IMR-90 (cell line): ENCODE results near the gene CMSS1. TPM values are rescaled to one million over a fixed set of nuclear protein-coding genes. Genes with fewer than 3 reads are reported as not detected.

Experiments
- ATAC-seq: fragments of 200-7000 bp; cut with Tn5 transposase; 2 replicates; pipeline ENCODE4 v1.9.1; 2020; ENCODE audit warnings: low read depth, mild to moderate bottlenecking, moderate library complexity
- BruUV-seq: library from RNA; stranded (reverse); fragments of 400-500 nt; replicated peaks from 2 replicates; lab custom pipeline; 2021; lab: Mats Ljungman, UMichigan
- CTCF ChIA-PET: fragments of 300-600 bp; formaldehyde crosslinking; extraction: SDS; loops from one replicate; lab custom pipeline; 2021; ENCODE audit warnings: antibody characterized with exemption; lab: Yijun Ruan, JAX
- POLR2A ChIA-PET: fragments of 300-600 bp; sonication (Branson Sonifier 250); formaldehyde crosslinking; loops from one replicate; lab custom pipeline; 2022; ENCODE audit warnings: antibody characterized with exemption; ENCODE audit not compliant: unreplicated experiment; lab: Charles Lee
- DNase-seq: peaks from one replicate; pipeline ENCODE4 v3.0.0; 2013
- H2AFZ ChIP-seq: replicated peaks from 2 replicates; pipeline ENCODE3; 2013; ENCODE audit warnings: low read length, mild to moderate bottlenecking; ENCODE audit not compliant: poor library complexity
- H2AK5ac ChIP-seq: 2 replicates; pipeline ENCODE4 v1.6.1; 2013; ENCODE audit warnings: low read depth, low read length, inconsistent platforms
- H2AK9ac ChIP-seq: replicated peaks from 2 replicates; pipeline ENCODE3; 2013; ENCODE audit warnings: mild to moderate bottlenecking, low read depth, low read length, moderate library complexity; ENCODE audit not compliant: poor library complexity
- H2BK120ac ChIP-seq: 2 replicates; pipeline ENCODE4 v1.6.1; 2013; ENCODE audit warnings: low read depth, low read length, inconsistent platforms
- H2BK15ac ChIP-seq: 3 replicates; pipeline ENCODE4 v1.6.1; 2013; ENCODE audit warnings: low read depth, low read length, inconsistent platforms
- H2BK20ac ChIP-seq: 2 replicates; pipeline ENCODE4 v1.6.1; 2013; ENCODE audit warnings: low read depth, mild to moderate bottlenecking, inconsistent platforms, low read length, moderate library complexity
- H2BK5ac ChIP-seq: 2 replicates; pipeline ENCODE4 v1.6.1; 2013; ENCODE audit warnings: mild to moderate bottlenecking, low read depth, low read length, inconsistent platforms; ENCODE audit not compliant: poor library complexity, severe bottlenecking
- H3K14ac ChIP-seq: replicated peaks from 2 replicates; pipeline ENCODE4 v1.6.1; 2013; ENCODE audit warnings: low read depth, low read length, inconsistent platforms
- H3K18ac ChIP-seq: 2 replicates; pipeline ENCODE4 v1.6.1; 2013; ENCODE audit warnings: low read depth, low read length, control low read depth
- H3K23ac ChIP-seq: 2 replicates; pipeline ENCODE4 v1.6.1; 2013; ENCODE audit warnings: low read depth, low read length, inconsistent platforms
- H3K27ac ChIP-seq: 2 replicates; pipeline ENCODE4 v1.5.1; 2013; ENCODE audit warnings: mild to moderate bottlenecking, control low read depth, low read length; ENCODE audit not compliant: insufficient read depth
- H3K27me3 ChIP-seq: 2 replicates; pipeline ENCODE4 v1.6.1; 2013; ENCODE audit warnings: low read length; ENCODE audit not compliant: control insufficient read depth, insufficient read depth
- H3K36me3 ChIP-seq: 2 replicates; pipeline ENCODE4 v1.6.1; 2013; ENCODE audit warnings: low read length, mixed read lengths; ENCODE audit not compliant: control insufficient read depth, insufficient read depth
- H3K4ac ChIP-seq: 2 replicates; pipeline ENCODE4 v1.6.1; 2013; ENCODE audit warnings: low read depth, low read length, inconsistent platforms
- H3K4me1 ChIP-seq: 2 replicates; pipeline ENCODE4 v1.6.1; 2013; ENCODE audit warnings: low read length, mixed read lengths; ENCODE audit not compliant: control insufficient read depth, insufficient read depth
- H3K4me2 ChIP-seq: 2 replicates; pipeline ENCODE4 v1.6.1; 2013; ENCODE audit warnings: low read depth, mild to moderate bottlenecking, control low read depth, low read length, moderate library complexity
- H3K4me3 ChIP-seq: 2 replicates; pipeline ENCODE4 v1.5.1; 2013; ENCODE audit warnings: low read depth, mild to moderate bottlenecking, control low read depth, low read length, moderate library complexity; ENCODE audit not compliant: insufficient read depth
- H3K56ac ChIP-seq: 2 replicates; pipeline ENCODE4 v1.6.1; 2013; ENCODE audit warnings: low read length, inconsistent platforms; ENCODE audit not compliant: insufficient read depth; ENCODE audit errors: extremely low read depth
- H3K79me1 ChIP-seq, 2 experiments: 2 replicates each; pipeline ENCODE4 v1.6.1; 2013; ENCODE audit warnings: low read length in 2 of 2, inconsistent platforms in 1 of 2, low read depth in 1 of 2
- H3K9ac ChIP-seq: 2 replicates; pipeline ENCODE4 v1.6.1; 2013; ENCODE audit warnings: low read depth, low read length, control low read depth
- H3K9me1 ChIP-seq: 2 replicates; pipeline ENCODE4 v1.6.1; 2013; ENCODE audit warnings: low read length, inconsistent platforms; ENCODE audit not compliant: insufficient read depth
- H3K9me3 ChIP-seq: 2 replicates; pipeline ENCODE4 v1.6.1; 2013; ENCODE audit warnings: low read length; ENCODE audit not compliant: control insufficient read depth, insufficient read depth
- H4K20me1 ChIP-seq: 2 replicates; pipeline ENCODE4 v1.6.1; 2013; ENCODE audit warnings: low read length, inconsistent platforms; ENCODE audit not compliant: insufficient read depth
- H4K5ac ChIP-seq: 2 replicates; pipeline ENCODE4 v1.6.1; 2013; ENCODE audit warnings: mild to moderate bottlenecking, low read depth, low read length, control low read depth
- H4K8ac ChIP-seq, 2 experiments: 2 replicates each; pipeline ENCODE4 v1.6.1; 2013; ENCODE audit warnings: low read depth in 2 of 2, low read length in 2 of 2, control low read depth in 1 of 2, inconsistent platforms in 1 of 2
- H4K91ac ChIP-seq: 2 replicates; pipeline ENCODE4 v1.6.1; 2013; ENCODE audit warnings: low read depth, low read length, inconsistent platforms; ENCODE audit not compliant: insufficient read depth
- NFE2L2 ChIP-seq: fragments of 150-350 bp; IDR thresholded peaks from 2 replicates; pipeline ENCODE4 v1.6.1; 2016; ENCODE audit warnings: low read depth, mild to moderate bottlenecking, low read length
- RAD21 ChIP-seq: IDR thresholded peaks from 2 replicates; pipeline ENCODE4 v1.6.1; 2012; ENCODE audit warnings: low read length, improper control_type of control experiment
- dilution Hi-C: fragments of 300-500 bp; cut with HindIII; formaldehyde crosslinking; loops from one replicate; pipeline ENCODE4 v1.14.3; 2018; ENCODE audit warnings: low sequenced_read_pairs; ENCODE audit not compliant: unreplicated experiment
- in situ Hi-C: fragments of 300-500 bp; cut with MboI; formaldehyde crosslinking; loops from 3 replicates; pipeline ENCODE4 v1.14.3; 2019; ENCODE audit warnings: low sequenced_read_pairs, inconsistent platforms, mixed read lengths
- intact Hi-C: fragments of 100-400 bp; cut with micrococcal nuclease; formaldehyde crosslinking; loops from 2 replicates; pipeline ENCODE4 v1.10.0; 2022
- polyA plus RNA-seq, 3 experiments: library from polyadenylated mRNA; depleted of rRNA; stranded (reverse); fragments of >200 nt; gene quantifications; 2 replicates each; pipeline ENCODE4 v1.2.3, GENCODE V29; 2012; ENCODE audit warnings: low replicate concordance in 1 of 3
- total RNA-seq: library from RNA; depleted of rRNA; stranded (reverse); fragments of >200 nt; gene quantifications from 2 replicates; pipeline ENCODE4 v1.2.3, GENCODE V29; 2012
- TF ChIP-seq, protein P1 (sequence below): conservative IDR thresholded peaks from 2 replicates; pipeline ENCODE4 v1.5.1; 2012; ENCODE audit warnings: mild to moderate bottlenecking, low read depth, low read length, improper control_type of control experiment

The CMSS1 gene
- total and polyA plus RNA-seq, 2 of the 4 experiments (the other 2 are of a cell fraction), result 12.5 to 13.6 TPM

DNA sequence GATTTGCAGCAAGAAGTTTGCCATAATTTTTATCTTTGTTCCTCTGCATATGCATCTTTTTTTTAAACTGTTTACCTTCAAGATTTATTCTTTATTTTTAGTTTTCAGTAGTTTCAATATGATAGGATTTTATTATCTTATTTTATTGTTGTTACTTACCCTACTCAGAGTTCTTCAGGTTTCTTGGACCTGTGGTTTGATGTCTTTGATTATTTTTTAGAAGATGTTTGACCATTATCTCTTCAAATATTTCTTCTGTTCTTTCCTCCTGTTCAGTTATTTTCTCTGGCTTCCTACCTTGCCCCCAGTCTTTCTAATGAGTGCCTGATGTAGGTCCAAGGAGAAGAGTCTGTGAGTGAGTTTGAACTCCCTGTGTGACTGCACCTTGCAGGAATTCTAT, 158.9 kb downstream of the CMSS1 start:
- in situ Hi-C loops, result no loop called here
- H3K9ac ChIP-seq, result no peak overlapping the region
- no peak overlapping the region for H4K5ac ChIP-seq
- H2BK20ac ChIP-seq, result no peak overlapping the region
- H4K20me1 ChIP-seq, result no peaks in the 10 kb centered on the region
- H3K18ac ChIP-seq, result no peak overlapping the region
- H3K14ac ChIP-seq, result no peak overlapping the region
- DNase-seq (no peak), ATAC-seq (no peak)
- intact Hi-C loops, result no loop called here
- dilution Hi-C loops, result no loop called here
- no peak overlapping the region for H3K56ac ChIP-seq
- H4K91ac ChIP-seq, result no peak overlapping the region
- H3K36me3 ChIP-seq, result no peaks in the 10 kb centered on the region
- TF ChIP-seq NFE2L2, result no peak
- TF ChIP-seq, protein P1, sequence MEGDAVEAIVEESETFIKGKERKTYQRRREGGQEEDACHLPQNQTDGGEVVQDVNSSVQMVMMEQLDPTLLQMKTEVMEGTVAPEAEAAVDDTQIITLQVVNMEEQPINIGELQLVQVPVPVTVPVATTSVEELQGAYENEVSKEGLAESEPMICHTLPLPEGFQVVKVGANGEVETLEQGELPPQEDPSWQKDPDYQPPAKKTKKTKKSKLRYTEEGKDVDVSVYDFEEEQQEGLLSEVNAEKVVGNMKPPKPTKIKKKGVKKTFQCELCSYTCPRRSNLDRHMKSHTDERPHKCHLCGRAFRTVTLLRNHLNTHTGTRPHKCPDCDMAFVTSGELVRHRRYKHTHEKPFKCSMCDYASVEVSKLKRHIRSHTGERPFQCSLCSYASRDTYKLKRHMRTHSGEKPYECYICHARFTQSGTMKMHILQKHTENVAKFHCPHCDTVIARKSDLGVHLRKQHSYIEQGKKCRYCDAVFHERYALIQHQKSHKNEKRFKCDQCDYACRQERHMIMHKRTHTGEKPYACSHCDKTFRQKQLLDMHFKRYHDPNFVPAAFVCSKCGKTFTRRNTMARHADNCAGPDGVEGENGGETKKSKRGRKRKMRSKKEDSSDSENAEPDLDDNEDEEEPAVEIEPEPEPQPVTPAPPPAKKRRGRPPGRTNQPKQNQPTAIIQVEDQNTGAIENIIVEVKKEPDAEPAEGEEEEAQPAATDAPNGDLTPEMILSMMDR, result no peak
- no peak for TF ChIP-seq RAD21
- no peak overlapping the region for H3K4me2 ChIP-seq
- no peaks in the 10 kb centered on the region for H3K9me1 ChIP-seq
- no peak overlapping the region for H2BK5ac ChIP-seq
- ChIA-PET POLR2A (no interaction called here), CTCF (no interaction called here)
- no peaks in the 10 kb centered on the region for H3K27me3 ChIP-seq
- H2AFZ ChIP-seq, result no peak overlapping the region
- H3K4me1 ChIP-seq, result peaks cover 2% of the 10 kb centered on the region; the same call in 1 of the 2 replicates
- 0 out of 2 replicates have a peak, but pooled peaks cover 2% of the 10 kb centered on the region for H3K9me3 ChIP-seq
- no peak overlapping the region for H3K27ac ChIP-seq
- no peak overlapping the region for H2BK120ac ChIP-seq
- BruUV-seq, result no TSS peak
- no peaks in the 10 kb centered on the region for H3K79me1 ChIP-seq
- H2BK15ac ChIP-seq, result no peak overlapping the region
- H3K23ac ChIP-seq, result no peak overlapping the region
- no peak overlapping the region for H4K8ac ChIP-seq
- no peak overlapping the region for H3K4me3 ChIP-seq
- H2AK9ac ChIP-seq, result no peak overlapping the region
- H2AK5ac ChIP-seq, result no peak overlapping the region
- H3K4ac ChIP-seq, result no peak overlapping the region
